GM19463 (cell line): ENCODE measurements around the gene RIPOR3.
A peak's percentile ranks its signal among the peaks of the same experiment; 100 is the strongest.

Experiments
- ATAC-seq: cut with Tn5 transposase; IDR thresholded peaks from one replicate; pipeline ENCODE4 v1.9.1; 2021; ENCODE audit warnings: mild to moderate bottlenecking, moderate library complexity; ENCODE audit not compliant: unreplicated experiment

The RIPOR3 gene

GRCh38 chr20:50690650-50691572, at the start of gene RIPOR3:
Gene RIPOR3, minus strand, starts transcription at chr20:50691542. Its CDS starts 414 bp downstream, at chr20:50691128.
- no peak for ATAC-seq

DNA sequence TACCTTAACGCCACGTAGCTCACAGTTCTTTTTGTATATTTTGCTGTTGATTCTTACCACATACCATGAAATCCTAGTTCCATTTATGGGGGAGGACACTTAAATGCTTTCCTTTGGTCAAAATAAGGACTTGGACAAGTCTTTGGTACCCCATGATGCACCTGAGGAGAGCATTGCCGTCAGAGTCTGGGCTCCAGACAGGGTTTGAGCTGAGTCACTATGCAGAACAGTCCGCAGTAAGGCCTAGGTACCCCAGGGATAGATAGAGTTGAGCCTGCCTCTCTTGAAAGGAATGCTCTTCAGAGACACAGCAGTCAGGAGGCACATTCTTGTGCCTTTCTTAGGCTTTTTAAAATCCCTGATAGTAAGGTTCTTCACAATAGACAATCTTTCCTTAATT, 46.0 kb upstream of the RIPOR3 start:
- ATAC-seq, result no peak

GRCh38 chr20:50735813-50736212, 44.5 kb upstream of the RIPOR3 start:
- no peak for ATAC-seq

- no peak for ATAC-seq
Observed at GRCh38 chr20:50734730-50735679, 43.7 kb upstream of the RIPOR3 start.

DNA sequence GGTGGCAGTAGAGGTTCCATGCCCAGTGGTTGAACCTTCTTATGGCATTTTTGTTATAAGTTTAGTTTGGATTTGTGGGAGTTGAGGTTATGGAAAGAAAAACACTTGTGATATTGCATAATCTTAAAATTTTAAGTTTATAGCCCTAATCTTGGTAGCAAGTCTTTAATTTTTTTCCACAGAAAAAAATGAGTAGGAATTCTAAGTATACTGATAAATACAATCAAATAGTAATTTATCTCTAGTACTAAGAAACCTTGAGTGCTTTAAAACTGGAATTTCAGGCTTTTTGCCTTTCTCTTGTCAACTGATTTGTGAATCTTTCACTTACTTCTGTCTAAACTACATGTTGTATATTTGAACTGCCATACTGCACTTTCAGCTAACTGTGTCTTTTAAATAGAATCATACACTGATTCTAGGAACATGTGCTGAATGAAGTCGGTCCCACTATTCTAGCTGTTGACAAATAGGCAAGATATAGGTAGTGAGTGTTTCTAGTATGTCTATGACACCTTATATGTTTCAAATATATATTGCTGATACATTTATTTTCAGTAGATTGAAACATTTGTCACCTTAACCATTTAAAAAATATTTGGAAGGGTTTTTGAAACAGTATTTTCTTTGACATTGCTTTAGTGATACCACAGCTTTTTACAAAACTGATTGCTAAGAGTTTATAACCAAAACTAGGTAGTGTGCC, 42.5 kb upstream of the RIPOR3 start:
- ATAC-seq, result no peak

DNA sequence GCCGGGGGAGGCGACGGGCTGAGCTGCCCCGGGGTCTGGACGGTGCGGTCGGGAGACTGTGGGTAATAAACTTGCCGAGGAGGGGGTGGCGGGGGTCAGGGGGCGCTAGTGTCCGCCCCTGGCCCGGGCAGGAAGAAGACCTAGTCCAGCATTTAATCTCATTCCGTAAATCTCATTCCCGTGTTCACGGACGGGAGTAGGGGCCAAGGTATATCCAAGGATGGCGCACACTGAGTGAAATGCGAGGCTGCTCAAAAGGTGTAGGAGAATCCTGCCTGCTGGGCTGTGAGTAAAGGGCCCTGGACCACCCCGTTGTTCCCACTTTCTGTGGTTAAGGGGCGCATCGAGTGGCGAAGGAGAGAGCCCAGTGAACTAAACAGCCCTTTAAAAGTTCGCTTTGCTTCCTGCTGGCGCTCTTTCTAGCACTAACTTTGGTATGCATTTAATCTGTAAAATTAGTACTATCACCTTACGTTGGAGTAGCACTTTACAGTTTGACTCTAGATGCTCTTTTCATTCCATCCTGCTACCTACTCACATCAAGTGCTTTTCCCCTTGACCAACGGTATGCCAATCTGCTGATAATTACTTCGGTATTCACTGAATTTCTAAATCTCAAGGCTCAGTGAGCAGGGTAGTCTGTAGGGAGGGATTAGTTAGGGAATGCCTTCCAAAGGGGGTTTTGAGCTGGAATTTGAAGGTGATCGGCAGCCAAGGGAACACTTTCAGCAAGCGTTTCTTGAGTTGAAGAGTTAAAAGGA, 40.8 kb upstream of the RIPOR3 start:
- no peak for ATAC-seq

DNA sequence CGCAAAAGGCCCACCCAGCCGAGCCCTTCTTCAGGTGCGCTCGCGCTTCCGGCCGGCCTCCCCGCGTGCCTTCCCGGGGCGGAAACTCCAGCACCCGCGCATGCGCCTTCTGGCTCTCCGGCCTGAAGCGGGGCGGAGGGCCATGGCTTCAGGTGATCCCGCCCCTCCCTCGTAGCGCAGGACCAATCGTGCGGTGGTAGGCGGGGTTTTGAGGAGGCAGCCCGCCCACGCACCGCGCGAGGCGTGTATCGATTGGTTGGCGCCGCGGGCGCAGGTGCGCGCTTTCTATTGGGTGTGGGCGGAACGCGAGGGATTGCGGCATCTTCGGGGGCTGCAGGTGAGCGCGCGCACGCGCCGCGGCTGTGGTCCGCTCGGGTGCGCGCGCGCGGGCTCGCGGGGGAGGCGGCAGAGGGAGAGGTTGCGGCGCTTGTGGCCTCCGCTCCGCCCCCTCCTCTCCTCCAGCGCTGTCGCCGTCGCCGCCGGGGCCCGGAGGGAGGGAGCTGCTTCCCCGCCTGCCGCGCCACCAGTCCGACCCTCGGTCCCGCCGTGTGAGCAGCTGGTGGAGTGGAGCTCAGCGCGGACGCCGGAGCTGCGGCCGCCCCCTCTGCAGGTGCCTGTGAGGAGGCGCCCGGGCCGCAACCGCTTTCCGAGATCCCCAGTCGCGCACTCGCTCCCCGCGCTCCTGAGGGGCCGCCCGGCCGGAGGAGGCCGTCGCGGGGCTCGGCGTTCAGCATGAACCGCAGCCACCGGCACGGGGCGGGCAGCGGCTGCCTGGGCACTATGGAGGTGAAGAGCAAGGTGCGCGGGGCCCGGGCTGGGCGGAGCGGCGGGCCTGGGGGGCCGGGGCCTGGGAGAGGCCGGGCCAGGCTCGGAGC, 40.0 kb upstream of the RIPOR3 start, which contains the start of gene PARD6B:
TSS of gene PARD6B (plus strand) at position 526 of the 875 bp plus-strand sequence. CDS start at position 733, 207 bp downstream.
- peak; percentile 82 for ATAC-seq

DNA sequence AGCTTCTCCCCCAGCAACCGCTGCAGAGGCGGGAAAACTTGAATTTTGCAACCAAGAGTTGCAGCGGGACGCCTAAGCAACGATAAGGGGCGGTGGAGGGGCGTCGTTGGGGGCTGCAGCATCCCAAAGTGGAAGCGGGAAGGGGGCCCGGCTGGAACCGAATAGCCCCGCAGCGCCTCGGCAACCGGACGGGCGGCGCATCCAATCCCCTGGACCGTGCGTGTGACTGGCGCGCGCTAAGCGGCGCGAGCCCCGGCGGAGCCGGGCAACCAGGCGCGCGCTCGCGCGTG, 39.4 kb upstream of the RIPOR3 start:
- no peak for ATAC-seq

- no peak for ATAC-seq
Observed at GRCh38 chr20:50729901-50730764, 38.8 kb upstream of the RIPOR3 start.

DNA sequence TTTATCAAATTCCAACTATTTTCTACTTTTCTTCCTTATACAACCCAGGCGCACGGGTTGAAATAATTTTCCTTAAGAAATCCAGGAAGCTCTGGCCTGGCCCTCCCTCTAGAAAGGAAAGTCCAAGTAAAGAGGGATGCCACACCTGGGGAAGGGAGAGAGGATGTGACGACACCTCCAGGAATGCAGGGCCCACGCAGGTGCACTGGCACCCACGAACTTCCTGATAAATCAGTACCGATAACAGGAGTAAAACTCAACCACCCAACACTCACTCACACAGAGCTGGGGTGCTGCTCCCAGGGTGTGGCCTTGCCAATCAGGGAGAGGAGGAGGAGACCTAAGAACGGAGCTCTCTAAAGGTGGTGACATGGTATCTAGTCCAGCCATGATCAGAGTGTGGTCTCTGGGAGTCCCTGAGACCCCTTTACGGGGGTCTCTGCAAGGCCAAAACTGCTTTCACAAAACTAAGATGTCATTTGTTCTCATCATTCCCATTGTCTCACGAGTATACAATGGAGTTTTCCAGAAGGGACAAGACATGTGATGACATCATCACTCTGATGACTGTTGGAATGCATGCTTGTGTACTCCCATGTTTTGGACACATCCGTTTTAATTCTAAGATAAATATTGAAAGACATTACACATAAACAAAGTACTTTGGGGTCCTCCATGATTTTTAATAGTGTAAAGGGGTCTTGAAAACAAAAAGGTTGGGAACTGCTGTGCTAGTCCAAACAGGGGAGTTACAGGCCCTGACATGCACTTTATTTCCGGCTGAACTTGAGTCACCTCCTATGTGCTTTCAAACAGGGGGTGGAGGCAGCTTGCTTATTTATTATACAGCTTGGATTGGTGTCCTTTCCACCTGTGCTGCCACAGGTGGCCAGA, 37.9 kb upstream of the RIPOR3 start:
- no peak for ATAC-seq

DNA sequence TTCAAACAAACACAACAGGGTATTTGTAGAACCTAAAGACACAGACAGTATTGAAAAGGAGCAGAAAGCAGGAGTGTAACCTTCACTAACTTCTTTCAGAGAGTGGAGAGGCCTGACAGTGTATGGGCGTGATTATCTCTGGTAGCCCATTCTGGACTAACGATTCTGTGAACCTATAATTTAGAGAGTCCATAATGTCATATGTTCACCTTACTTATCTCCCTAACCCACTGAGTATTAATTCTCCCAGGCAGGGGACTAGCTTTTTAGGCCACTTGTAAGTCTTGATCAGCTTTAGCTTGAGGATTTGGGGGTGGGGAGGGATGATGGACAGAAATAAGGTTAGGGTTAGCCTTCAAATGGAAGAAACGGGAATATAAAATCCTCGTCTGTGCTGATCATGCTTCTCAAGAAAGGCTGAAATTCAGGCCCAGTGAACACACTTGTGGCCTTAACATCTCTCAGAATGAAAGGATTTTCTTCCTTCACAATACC, 37.2 kb upstream of the RIPOR3 start:
- ATAC-seq, result no peak

GRCh38 chr20:50727792-50728485, 36.6 kb upstream of the RIPOR3 start:
- no peak for ATAC-seq

GRCh38 chr20:50726955-50727791, 35.8 kb upstream of the RIPOR3 start:
- no peak for ATAC-seq

DNA sequence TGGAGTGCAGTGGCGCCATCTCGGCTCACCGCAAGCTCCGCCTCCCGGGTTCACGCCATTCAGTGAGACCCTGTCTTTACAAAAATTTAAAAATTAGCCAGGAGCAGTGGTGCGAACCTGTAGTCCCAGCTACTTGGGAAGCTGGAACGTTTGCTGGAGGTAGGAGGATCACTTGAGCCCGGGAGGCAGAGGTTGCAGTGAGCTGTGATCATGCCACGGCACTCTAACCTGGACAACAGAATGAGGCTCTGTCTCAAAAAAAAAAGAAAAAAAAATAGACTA, 34.3 kb upstream of the RIPOR3 start:
- no peak for ATAC-seq

DNA sequence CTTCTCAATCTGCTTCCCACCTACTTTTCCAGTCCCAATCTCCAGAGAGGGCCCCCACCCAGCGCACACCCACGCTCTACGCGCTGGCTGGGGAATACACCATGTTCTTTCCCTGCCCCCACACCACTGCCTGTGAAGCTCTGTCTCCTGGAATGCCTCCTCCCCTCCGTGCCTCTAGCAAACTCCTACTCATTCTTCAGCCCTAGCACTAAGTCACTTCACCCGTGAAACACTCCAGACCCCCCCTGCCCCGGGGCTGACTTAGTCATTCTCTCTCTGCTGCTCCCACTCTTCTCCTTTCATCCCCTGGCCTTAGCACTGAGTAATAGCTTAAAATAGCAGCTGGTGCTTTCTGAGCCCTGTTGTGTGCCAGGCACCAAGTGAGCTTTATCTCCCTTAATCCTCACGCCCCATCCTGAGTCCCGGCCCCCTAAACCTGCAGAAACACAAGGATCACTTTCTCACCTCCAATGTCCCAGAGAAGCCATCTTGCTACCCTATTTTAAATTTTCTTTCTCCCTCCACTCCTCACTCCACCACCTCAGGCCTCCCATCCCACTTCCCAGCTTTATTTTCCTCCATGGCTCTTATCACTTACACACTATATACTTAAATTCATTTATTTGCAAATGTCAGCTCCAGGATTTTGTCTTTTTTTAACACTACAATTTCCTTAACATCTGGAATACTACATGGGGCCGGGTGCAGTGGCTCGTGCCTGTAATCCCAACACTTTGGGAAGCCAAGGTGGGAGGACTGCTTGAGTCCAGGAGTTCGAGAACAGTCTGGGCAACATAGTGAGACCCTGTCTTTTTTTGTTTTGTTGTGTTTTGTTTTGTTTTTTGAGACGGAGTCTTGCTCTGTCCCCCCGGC, 33.7 kb upstream of the RIPOR3 start:
- ATAC-seq, result no peak
